Neural progenitor cell (in vitro differentiated cells): ENCODE results near the gene CD46.

Experiments
- EZH2phosphoT487 ChIP-seq: fragments of 200-600 bp; sonication (generic); IDR thresholded peaks from 2 replicates; pipeline ENCODE4 v1.6.1; 2017; ENCODE audit warnings: antibody characterized with exemption
- TF ChIP-seq, protein P1 (sequence below): fragments of 200-600 bp; sonication (generic); IDR thresholded peaks from 2 replicates; pipeline ENCODE4 v1.5.1; 2017; ENCODE audit warnings: antibody characterized with exemption, mild to moderate bottlenecking

GRCh38 chr1:207842506-207842905 lies 90.7 kb downstream of the CD46 start:
- TF ChIP-seq, protein P1, sequence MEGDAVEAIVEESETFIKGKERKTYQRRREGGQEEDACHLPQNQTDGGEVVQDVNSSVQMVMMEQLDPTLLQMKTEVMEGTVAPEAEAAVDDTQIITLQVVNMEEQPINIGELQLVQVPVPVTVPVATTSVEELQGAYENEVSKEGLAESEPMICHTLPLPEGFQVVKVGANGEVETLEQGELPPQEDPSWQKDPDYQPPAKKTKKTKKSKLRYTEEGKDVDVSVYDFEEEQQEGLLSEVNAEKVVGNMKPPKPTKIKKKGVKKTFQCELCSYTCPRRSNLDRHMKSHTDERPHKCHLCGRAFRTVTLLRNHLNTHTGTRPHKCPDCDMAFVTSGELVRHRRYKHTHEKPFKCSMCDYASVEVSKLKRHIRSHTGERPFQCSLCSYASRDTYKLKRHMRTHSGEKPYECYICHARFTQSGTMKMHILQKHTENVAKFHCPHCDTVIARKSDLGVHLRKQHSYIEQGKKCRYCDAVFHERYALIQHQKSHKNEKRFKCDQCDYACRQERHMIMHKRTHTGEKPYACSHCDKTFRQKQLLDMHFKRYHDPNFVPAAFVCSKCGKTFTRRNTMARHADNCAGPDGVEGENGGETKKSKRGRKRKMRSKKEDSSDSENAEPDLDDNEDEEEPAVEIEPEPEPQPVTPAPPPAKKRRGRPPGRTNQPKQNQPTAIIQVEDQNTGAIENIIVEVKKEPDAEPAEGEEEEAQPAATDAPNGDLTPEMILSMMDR: no peak
- TF ChIP-seq EZH2phosphoT487: no peak
